VCaP (cell line): ENCODE data around the gene KRT38.

Source experiments
- H3K27ac ChIP-seq: fragments of 450-650 bp; 2 replicates; pipeline ENCODE4 v1.5.1; 2017
- CTCF ChIP-seq: fragments of 450-650 bp; conservative IDR thresholded peaks from 2 replicates; pipeline ENCODE4 v1.5.1; 2017; ENCODE audit warnings: mild to moderate bottlenecking, moderate library complexity

Gene KRT38

GRCh38 chr17:41386227-41386626 lies 54.6 kb downstream of the KRT38 start:
- no peak for TF ChIP-seq CTCF
- H3K27ac ChIP-seq, result no peak overlapping the region
